ENCODE data around the gene FBXO3. TPM values are rescaled to one million over a fixed set of nuclear protein-coding genes. Genes with fewer than 3 reads are reported as not detected.
"Not testable (repeated sequence)": the region's sequence is repeated elsewhere in the genome, so short reads cannot be mapped to it uniquely, and the experiment has no call there.

Gene FBXO3
- total RNA-seq = 10 to 100 TPM; 26.9 to 30.9 TPM

DNA sequence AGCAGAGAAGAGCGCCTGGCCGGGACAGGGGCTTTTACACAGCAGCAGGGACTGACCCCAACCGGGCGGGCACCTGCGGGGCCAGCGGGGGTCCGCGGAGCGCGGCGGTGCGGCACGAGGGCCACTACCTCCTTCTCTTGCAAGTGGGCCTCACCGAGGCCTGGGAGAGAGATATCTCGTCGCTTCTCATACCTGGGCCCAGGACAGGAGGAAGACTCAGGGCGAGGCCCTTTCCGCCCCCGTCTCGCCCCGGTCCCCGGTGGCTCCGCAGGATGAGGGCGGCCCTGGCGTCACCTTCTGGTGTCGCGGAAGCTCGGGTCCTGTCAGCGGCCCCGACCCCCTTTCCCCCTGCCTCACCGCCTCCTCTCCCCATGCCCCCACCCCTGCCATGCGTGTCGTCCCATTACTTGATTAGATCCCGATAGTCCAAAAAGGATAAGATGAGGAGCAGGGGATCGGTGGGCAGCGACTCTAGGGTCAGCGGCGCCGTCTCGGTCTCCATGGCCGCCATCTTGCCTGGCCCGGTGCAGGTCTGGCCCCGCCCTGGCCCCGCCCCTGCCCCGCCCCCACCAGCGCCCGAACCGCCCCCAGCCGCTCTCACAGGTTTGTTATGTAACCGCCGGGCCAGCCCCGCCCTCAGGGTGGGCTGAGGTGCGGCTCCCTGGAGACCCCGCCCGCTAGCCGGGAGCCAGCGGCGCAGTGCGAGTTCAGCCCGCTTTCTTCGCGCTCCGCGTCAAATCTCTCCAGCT lies at the start of gene FBXO3:
FBXO3 (minus strand) TSS at position 534 of the 749 bp plus-strand sequence; CDS start at position 511, 23 bp downstream.
- ChIA-PET POLR2A (interaction anchor here (0.6 to 2.0 kb wide), 9 partner anchors 13 to 1191 kb away, joined by 3 to 8 read pairs (median 4); partner anchors contain the start of genes C11orf91, CAPRIN1, CD59 and CSTF3), CTCF (interaction anchor here (0.8 to 1.6 kb wide), 4 partner anchors 32 to 59 kb away, joined by 3 to 6 read pairs (median 4); no protein-coding TSS in a partner anchor)
- Mint-ChIP-seq H3K4me3 (peak within 1 kb of the TSS; percentile 94), H3K9me3 (no peaks in the 10 kb centered on the region), H3K4me1 (peaks cover 56% of the 10 kb centered on the region), H3K27ac (peak within 1 kb of the TSS; percentile 83), H3K27me3 (peaks cover 17% of the 10 kb centered on the region), H3K36me3 (ENCODE audit: low read depth) (peaks cover 27% of the 10 kb centered on the region)
- peak; percentile 83 for DNase-seq

DNA sequence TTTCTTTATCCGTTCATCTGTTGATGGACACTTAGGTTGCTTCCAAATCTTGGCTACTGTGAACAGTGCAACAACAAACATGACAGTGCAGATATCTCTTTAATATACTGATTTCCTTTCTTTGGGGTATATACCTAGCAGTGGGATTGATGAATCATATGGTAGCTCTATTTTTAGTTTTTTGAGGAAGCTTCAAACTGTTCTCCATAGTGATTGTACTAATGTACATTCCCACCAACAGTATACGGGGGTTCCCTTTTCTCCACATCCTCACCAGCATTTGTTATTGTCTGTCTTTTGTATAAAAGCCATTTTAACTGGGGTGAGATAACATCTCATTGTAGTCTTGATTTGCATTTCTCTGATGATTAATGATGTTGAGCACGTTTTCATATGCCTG lies 48.7 kb upstream of the FBXO3 start:
- H3K4me1 Mint-ChIP-seq; H3K36me3 Mint-ChIP-seq (ENCODE audit: low read depth); H3K4me3 Mint-ChIP-seq; POLR2A ChIA-PET; H3K9me3 Mint-ChIP-seq; H3K27ac Mint-ChIP-seq; DNase-seq: not testable (repeated sequence)
- H3K27me3 Mint-ChIP-seq = peaks cover 46% of the 10 kb centered on the region
- CTCF ChIA-PET = interaction anchor here (0.8 kb wide), 1 partner anchor 15 kb away, joined by 3 read pairs; no protein-coding TSS in a partner anchor

DNA sequence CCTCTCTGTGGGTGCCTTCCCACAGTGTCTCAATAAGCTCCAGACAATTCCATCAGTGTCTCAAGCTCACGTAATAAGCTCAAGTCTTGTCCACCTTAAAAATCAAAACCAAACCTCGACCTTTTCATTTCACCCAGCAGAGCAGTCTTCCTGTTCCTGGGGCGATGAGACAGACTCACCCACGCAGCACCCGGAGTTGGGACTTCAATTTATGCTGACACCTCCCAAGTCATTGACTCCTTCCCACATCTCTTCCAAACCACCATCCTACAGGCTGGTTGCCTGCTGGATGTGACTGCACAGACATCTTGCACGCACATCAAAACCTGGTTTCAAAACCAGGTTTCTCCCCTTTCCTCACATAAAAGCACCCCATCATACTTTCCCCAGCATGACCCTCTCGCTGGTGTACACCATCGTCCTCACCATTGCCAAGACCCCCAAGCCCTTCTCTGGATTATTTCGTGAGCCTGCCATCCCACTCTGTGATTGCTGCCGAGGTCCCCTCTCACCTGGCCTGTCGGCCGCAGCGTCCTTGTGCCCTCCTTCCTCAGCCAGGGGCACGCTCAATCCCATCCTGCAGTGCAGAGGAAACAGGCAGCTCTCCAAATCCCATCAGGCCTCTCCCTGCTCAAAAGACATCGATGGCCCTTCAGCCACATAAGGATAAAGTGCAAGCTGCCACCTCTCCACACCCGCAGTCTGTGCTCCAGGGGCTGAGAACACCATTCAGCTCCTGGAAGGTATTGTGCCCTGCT lies 45.1 kb upstream of the FBXO3 start:
- POLR2A ChIA-PET = no interaction called here
- CTCF ChIA-PET = interaction anchor here (1.2 to 1.6 kb wide), 2 partner anchors 10 to 12 kb away, joined by 4 to 6 read pairs; no protein-coding TSS in a partner anchor
- no peaks in the 10 kb centered on the region for H3K36me3 Mint-ChIP-seq (ENCODE audit: low read depth)
- no peak overlapping the region for H3K4me3 Mint-ChIP-seq
- H3K9me3 Mint-ChIP-seq = no peaks in the 10 kb centered on the region
- DNase-seq = no peak
- peaks cover 40% of the 10 kb centered on the region for H3K27me3 Mint-ChIP-seq
- H3K4me1 Mint-ChIP-seq = no peaks in the 10 kb centered on the region
- H3K27ac Mint-ChIP-seq = no peak overlapping the region

GRCh38 chr11:33808228-33808828 lies 34.0 kb upstream of the FBXO3 start:
- POLR2A ChIA-PET = no interaction called here

GRCh38 chr11:33804471-33804870 lies 30.2 kb upstream of the FBXO3 start:
- Mint-ChIP-seq H3K27ac (no peak overlapping the region), H3K36me3 (ENCODE audit: low read depth) (no peaks in the 10 kb centered on the region), H3K4me1 (peaks cover 2% of the 10 kb centered on the region), H3K4me3 (no peak overlapping the region), H3K9me3 (no peaks in the 10 kb centered on the region), H3K27me3 (peaks cover 58% of the 10 kb centered on the region)
- ChIA-PET POLR2A (no interaction called here), CTCF (interaction anchor here (7.2 kb wide), 1 partner anchor 25 kb away, joined by 61 read pairs; no protein-coding TSS in a partner anchor)
- no peak for DNase-seq

More at GRCh38 chr11:33808228-33808828, 34.0 kb upstream of the FBXO3 start:
- DNase-seq = peak; percentile 82
- Mint-ChIP-seq H3K27me3 (peaks cover 33% of the 10 kb centered on the region), H3K36me3 (ENCODE audit: low read depth) (no peaks in the 10 kb centered on the region), H3K4me1 (peaks cover 3% of the 10 kb centered on the region), H3K4me3 (no peak overlapping the region), H3K9me3 (no peaks in the 10 kb centered on the region), H3K27ac (no peak overlapping the region)
- CTCF ChIA-PET = interaction anchor here (0.6 to 7.2 kb wide), 22 partner anchors 8 to 660 kb away, joined by 3 to 61 read pairs (median 4); no protein-coding TSS in a partner anchor

- ChIA-PET CTCF (no interaction called here), POLR2A (no interaction called here)
- no peaks in the 10 kb centered on the region for H3K36me3 Mint-ChIP-seq (ENCODE audit: low read depth)
- H3K4me1 Mint-ChIP-seq = no peaks in the 10 kb centered on the region
- peaks cover 70% of the 10 kb centered on the region for H3K27me3 Mint-ChIP-seq
- H3K4me3 Mint-ChIP-seq = no peak overlapping the region
- DNase-seq = no peak
- no peak overlapping the region for H3K27ac Mint-ChIP-seq
- no peaks in the 10 kb centered on the region for H3K9me3 Mint-ChIP-seq
Measured at GRCh38 chr11:33802194-33802950, 28.1 kb upstream of the FBXO3 start.

DNA sequence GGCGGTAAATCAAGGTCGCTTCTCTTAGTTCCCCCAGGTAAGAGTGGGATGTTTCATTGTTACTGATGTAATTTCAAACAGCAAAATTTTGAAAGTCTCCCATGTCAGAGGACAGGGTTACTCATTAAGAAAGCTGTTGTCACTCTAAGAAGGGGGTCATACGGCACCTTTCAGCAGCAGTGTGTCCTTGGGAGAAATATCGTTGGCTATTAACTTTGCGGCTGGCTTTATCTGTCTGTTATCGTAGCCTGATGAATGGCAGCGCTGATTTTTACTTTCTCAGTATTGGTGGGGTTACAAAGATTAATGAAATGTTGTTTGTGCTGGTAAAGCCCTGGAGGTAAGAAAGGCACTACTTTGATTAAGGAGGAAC lies 27.5 kb upstream of the FBXO3 start:
- ChIA-PET POLR2A (no interaction called here), CTCF (no interaction called here)
- Mint-ChIP-seq H3K27me3 (peaks cover 75% of the 10 kb centered on the region), H3K4me3 (no peak overlapping the region), H3K4me1 (no peaks in the 10 kb centered on the region), H3K36me3 (ENCODE audit: low read depth) (no peaks in the 10 kb centered on the region), H3K9me3 (no peaks in the 10 kb centered on the region), H3K27ac (no peak overlapping the region)
- no peak for DNase-seq

DNA sequence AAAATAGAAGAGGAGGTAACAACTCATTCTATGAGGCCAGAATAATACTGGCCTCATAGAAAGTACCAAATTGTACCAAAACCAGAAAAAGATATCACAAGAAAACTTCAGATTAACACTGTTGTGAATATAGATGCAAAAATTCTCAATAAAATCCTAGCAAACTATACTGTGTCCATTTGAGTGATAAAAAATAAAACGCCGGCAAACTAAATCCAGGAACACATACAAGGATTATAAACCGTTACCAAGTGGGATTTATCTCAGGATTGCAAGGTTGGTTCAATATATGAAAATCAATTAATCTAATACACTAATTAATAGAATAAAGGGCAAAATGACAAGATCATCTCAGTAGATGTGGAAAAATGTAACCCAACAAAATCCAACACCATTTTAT lies 23.6 kb upstream of the FBXO3 start:
- no peaks in the 10 kb centered on the region for H3K36me3 Mint-ChIP-seq (ENCODE audit: low read depth)
- H3K27ac Mint-ChIP-seq = no peak overlapping the region
- peaks cover 75% of the 10 kb centered on the region for H3K27me3 Mint-ChIP-seq
- no peaks in the 10 kb centered on the region for H3K4me1 Mint-ChIP-seq
- CTCF ChIA-PET = no interaction called here
- H3K4me3 Mint-ChIP-seq = no peak overlapping the region
- no peaks in the 10 kb centered on the region for H3K9me3 Mint-ChIP-seq
- POLR2A ChIA-PET = no interaction called here
- DNase-seq = no peak

GRCh38 chr11:33790040-33790439 lies 15.7 kb upstream of the FBXO3 start:
- H3K27me3 Mint-ChIP-seq = peaks cover 51% of the 10 kb centered on the region
- POLR2A ChIA-PET = no interaction called here
- CTCF ChIA-PET = no interaction called here

GRCh38 chr11:33788095-33788494 lies 13.8 kb upstream of the FBXO3 start:
- POLR2A ChIA-PET; CTCF ChIA-PET; H3K9me3 Mint-ChIP-seq; H3K36me3 Mint-ChIP-seq (ENCODE audit: low read depth); H3K4me3 Mint-ChIP-seq; DNase-seq; H3K27ac Mint-ChIP-seq: not testable (repeated sequence)
- Mint-ChIP-seq H3K4me1 (peaks cover 11% of the 10 kb centered on the region), H3K27me3 (peaks cover 48% of the 10 kb centered on the region)

More at GRCh38 chr11:33790040-33790439, 15.7 kb upstream of the FBXO3 start:
- no peaks in the 10 kb centered on the region for H3K9me3 Mint-ChIP-seq
- H3K27ac Mint-ChIP-seq = no peak overlapping the region
- no peak overlapping the region for H3K4me3 Mint-ChIP-seq
- H3K4me1 Mint-ChIP-seq = peaks cover 11% of the 10 kb centered on the region
- no peaks in the 10 kb centered on the region for H3K36me3 Mint-ChIP-seq (ENCODE audit: low read depth)
- no peak for DNase-seq

- Mint-ChIP-seq H3K27me3 (peaks cover 46% of the 10 kb centered on the region), H3K36me3 (ENCODE audit: low read depth) (no peaks in the 10 kb centered on the region), H3K4me1 (peaks cover 11% of the 10 kb centered on the region), H3K4me3 (no peak overlapping the region), H3K9me3 (no peaks in the 10 kb centered on the region), H3K27ac (no peak overlapping the region)
- ChIA-PET CTCF (no interaction called here), POLR2A (no interaction called here)
- DNase-seq = no peak
Measured at GRCh38 chr11:33787076-33787475, 12.8 kb upstream of the FBXO3 start.

DNA sequence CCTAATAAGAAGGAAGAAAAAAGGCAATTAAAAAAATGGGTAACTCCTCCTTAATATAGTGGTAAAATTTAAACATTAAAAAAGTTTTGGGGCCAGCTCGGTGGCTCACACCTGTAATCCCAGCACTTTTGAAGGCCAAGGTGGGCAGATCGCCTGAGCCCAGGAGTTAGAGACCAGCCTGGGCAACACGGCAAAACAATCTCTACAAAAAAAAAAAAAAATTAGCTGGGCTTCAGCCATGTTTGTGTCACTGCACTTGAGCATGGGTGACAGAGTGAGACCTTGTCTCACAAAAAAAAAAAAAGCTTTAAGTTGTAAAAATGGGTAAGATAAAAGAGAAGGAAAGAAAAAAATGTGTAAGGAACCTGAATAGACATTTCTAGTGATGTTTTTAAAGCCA lies 11.3 kb upstream of the FBXO3 start:
- H3K4me3 Mint-ChIP-seq = no peak overlapping the region
- ChIA-PET CTCF (no interaction called here), POLR2A (no interaction called here)
- peaks cover 11% of the 10 kb centered on the region for H3K4me1 Mint-ChIP-seq
- no peak for DNase-seq
- peaks cover 43% of the 10 kb centered on the region for H3K27me3 Mint-ChIP-seq
- no peaks in the 10 kb centered on the region for H3K9me3 Mint-ChIP-seq
- H3K27ac Mint-ChIP-seq = no peak overlapping the region
- no peaks in the 10 kb centered on the region for H3K36me3 Mint-ChIP-seq (ENCODE audit: low read depth)

All from activated CD4-positive, alpha-beta memory T cell treated with anti-CD3 and anti-CD28 coated beads, Interleukin-2, amount 10 ng/mL, durations not matched to agents 7 days and 5 days (primary cell).